Measurements from ENCODE around the gene EVA1C.

GRCh38 chr21:32548978-32549377, 136.5 kb downstream of the EVA1C start:
- TF ChIP-seq HOMEZ (CRISPR knock-in tag; IDR thresholded peaks at IDR 0.05), result no peak
- TF ChIP-seq NR2F6 (CRISPR knock-in tag; IDR thresholded peaks at IDR 0.05), result no peak
- no peak for TF ChIP-seq SMAD4 (CRISPR knock-in tag; conservative IDR thresholded peaks at IDR 0.05)
- TF ChIP-seq MNT (conservative IDR thresholded peaks at IDR 0.05), result no peak
- no peak for TF ChIP-seq ZNF143 (CRISPR knock-in tag; IDR thresholded peaks at IDR 0.05)
- TF ChIP-seq POLR2AphosphoS5 (IDR thresholded peaks at IDR 0.05; ENCODE audit: control insufficient read depth, insufficient read depth, low read depth, low read length), result no peak
- TF ChIP-seq CHD1 (IDR thresholded peaks at IDR 0.05; ENCODE audit: low read length), result no peak
- no peak for TF ChIP-seq CTCF (IDR thresholded peaks at IDR 0.05 in 2 of 3, conservative IDR thresholded peaks at IDR 0.05 in 1 of 3; ENCODE audit: insufficient read depth in 2 of 3, low read depth in 1 of 3, low read length in 3 of 3)
- TF ChIP-seq JUND (IDR thresholded peaks at IDR 0.05; ENCODE audit: borderline replicate concordance, low read depth, low read length), result no peak
- TF ChIP-seq JUND (tag; IDR thresholded peaks at IDR 0.05; ENCODE audit: borderline replicate concordance, low read depth, low read length), result no peak
- no peak for TF ChIP-seq TAF1 (IDR thresholded peaks at IDR 0.05; ENCODE audit: control insufficient read depth, extremely low read depth, insufficient read depth, low read length, severe bottlenecking)
- TF ChIP-seq ZNF384 (IDR thresholded peaks at IDR 0.05; ENCODE audit: low read depth, low read length), result no peak
- TF ChIP-seq ARHGAP35 (IDR thresholded peaks at IDR 0.05; ENCODE audit: partially characterized antibody), result no peak
